ENCODE results near the gene CCDC183.

The CCDC183 gene

DNA sequence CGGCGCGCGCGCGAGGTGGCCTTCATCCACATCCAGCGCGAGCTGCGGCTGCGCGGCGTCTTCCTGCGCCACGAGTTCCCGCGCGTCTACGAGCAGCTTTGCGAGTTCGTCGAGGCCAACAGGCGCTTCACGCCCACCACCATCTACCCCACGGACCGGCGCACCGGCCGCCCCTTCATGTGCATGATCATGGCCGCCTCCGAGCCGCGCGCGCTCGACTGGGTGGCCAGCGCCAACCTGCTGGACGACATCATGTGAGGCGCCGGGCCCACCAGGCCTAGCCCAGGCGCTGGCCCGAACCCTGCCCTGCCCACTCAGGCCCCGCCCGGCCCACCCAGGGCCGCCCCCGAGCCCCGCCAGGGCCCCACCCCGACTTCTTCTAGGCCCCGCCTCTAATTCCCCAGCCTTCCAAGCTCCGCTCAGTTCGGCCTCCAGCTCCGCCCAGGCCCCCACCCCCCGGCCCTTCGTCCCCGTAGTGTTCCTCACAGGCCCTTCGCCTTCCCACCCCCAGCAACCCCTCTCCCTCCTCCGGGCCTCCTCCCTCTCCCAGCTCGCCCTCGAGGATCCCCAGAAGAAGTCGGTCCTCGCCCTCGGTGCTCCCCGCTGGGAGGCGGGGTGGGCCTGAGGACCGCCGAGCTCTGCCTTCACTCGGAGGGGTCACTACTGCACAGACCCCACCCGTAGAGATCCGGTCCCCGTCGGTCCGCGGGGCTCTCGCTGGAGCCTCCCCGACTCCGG lies 51.1 kb downstream of the CCDC183 start:
- TF ChIP-seq, protein P1, sequence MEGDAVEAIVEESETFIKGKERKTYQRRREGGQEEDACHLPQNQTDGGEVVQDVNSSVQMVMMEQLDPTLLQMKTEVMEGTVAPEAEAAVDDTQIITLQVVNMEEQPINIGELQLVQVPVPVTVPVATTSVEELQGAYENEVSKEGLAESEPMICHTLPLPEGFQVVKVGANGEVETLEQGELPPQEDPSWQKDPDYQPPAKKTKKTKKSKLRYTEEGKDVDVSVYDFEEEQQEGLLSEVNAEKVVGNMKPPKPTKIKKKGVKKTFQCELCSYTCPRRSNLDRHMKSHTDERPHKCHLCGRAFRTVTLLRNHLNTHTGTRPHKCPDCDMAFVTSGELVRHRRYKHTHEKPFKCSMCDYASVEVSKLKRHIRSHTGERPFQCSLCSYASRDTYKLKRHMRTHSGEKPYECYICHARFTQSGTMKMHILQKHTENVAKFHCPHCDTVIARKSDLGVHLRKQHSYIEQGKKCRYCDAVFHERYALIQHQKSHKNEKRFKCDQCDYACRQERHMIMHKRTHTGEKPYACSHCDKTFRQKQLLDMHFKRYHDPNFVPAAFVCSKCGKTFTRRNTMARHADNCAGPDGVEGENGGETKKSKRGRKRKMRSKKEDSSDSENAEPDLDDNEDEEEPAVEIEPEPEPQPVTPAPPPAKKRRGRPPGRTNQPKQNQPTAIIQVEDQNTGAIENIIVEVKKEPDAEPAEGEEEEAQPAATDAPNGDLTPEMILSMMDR (conservative IDR thresholded peaks at IDR 0.05; ENCODE audit: control insufficient read depth, insufficient read depth, low read depth, low read length): no peak
- DNase-seq (ENCODE audit: low read depth): peak; percentile 61

DNA sequence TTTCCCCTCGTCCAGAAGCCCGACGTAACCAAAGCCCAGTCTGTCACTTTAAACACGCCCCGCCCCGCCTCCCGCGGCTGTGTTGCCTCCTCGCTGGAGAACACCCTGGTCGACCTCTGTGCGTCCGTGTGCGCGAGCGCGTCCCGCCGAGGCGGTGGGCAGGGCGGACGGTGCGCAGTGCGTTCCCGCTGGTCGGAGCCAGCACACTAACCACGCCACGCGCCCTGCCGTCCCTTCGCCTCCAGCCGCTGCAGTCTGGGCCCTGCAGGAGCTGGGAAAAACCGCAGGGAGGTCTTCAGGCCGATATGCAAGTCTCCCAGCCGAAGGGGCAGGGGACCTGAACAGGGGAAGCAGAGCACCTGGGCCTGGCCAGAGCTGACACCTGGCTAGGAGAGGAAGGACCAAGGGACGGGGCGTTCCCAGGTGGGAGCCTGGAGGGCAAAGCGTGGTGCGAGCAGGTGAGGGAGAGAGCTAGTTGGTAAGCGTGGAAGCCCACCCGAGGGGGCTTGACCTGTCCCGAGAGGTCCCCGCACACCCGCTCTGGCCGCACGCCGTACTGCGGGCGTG lies 51.8 kb downstream of the CCDC183 start:
- peak; percentile 78 for DNase-seq (ENCODE audit: low read depth)
- H3K4me3 ChIP-seq (ENCODE audit: control insufficient read depth, low read depth, low read length): peak overlapping the region; percentile 81
- TF ChIP-seq, protein P1 (conservative IDR thresholded peaks at IDR 0.05; ENCODE audit: control insufficient read depth, insufficient read depth, low read depth, low read length): no peak

More for the DNA sequence above, 51.1 kb downstream of the CCDC183 start:
- peak overlapping the region; percentile 81 for H3K4me3 ChIP-seq (ENCODE audit: control insufficient read depth, low read depth, low read length)

DNA sequence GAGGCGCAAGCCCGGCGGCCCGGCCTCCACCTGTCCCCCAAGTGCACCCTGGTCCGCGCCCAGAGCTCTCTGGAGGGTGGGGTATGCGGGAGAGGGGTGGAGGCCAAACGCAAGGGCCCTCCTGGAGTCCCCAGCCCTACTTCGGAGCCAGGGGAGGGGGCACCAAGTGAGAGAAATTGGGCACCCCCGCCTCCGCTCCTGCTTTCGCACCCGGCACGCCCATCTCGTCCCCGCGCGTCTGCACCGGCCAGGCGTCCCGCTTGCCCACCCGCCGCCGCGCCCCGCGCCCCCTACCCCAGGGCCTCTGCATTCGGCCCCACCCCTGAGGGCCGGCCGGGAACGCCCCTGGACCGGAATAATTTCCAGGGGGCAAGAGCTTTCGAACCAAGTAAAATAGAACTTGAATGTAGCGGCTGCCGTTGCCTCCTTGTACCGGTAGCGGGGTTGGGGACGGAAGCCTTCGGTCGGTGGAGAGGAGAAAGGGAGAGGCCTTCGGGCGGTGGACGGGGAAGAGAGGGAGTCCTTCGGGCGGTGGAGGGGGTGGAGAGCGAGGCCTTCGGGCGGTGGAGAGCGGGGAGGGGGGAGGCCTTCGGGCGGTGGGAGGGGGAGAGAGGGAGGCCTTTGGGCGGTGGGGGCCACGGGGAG lies 52.4 kb downstream of the CCDC183 start:
- TF ChIP-seq, protein P1 (conservative IDR thresholded peaks at IDR 0.05; ENCODE audit: control insufficient read depth, insufficient read depth, low read depth, low read length): no peak
- DNase-seq (ENCODE audit: low read depth): peak; percentile 19
- peak overlapping the region; percentile 81 for H3K4me3 ChIP-seq (ENCODE audit: control insufficient read depth, low read depth, low read length)

DNA sequence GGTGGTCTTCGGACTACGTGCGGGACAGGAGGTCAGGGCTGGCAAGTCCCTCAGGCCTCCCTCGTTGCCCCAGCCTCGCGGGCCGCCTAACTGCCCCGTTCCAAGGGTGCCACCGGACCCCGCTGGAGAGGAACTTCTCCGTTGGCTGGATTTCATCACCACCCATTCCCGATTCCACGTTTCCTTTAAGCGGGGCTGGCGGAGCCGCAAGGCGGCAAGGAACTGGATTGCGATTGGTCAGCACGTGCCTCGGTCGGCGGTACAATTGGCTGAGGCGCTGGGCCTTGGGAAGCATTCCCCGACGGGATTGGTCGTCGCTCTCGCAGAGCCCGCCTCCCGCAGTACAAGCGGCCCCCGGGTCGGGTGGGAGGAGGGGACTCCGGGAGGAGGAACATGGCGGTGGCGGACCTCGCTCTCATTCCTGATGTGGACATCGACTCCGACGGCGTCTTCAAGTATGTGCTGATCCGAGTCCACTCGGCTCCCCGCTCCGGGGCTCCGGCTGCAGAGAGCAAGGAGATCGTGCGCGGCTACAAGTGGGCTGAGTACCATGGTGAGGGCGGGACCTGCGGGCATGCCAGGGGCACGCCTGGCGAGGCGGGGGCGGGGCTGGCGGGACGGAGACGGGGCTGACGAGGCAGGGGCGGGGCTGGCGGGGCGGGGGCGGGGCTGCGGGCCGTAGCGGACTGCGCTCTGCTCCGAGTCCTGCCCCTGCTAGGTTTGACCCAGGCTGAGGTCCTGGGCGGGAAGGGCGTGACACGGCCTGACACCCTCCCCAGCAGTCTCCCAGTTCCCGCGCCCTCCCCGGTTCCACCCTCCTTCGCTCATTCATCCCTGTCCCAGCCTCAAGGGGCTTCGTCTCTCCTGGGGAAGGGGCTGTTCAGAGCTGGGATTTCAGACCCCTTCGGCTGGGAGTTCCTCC lies 53.2 kb downstream of the CCDC183 start, which contains the start of gene PHPT1:
PHPT1 (plus strand) TSS at position 372 of the 922 bp plus-strand sequence; CDS start at position 394, 22 bp downstream.
- TF ChIP-seq, protein P1 (conservative IDR thresholded peaks at IDR 0.05; ENCODE audit: control insufficient read depth, insufficient read depth, low read depth, low read length): no peak
- DNase-seq (ENCODE audit: low read depth): peak; percentile 99
- peak within 1 kb of the TSS; percentile 81 for H3K4me3 ChIP-seq (ENCODE audit: control insufficient read depth, low read depth, low read length)

DNA sequence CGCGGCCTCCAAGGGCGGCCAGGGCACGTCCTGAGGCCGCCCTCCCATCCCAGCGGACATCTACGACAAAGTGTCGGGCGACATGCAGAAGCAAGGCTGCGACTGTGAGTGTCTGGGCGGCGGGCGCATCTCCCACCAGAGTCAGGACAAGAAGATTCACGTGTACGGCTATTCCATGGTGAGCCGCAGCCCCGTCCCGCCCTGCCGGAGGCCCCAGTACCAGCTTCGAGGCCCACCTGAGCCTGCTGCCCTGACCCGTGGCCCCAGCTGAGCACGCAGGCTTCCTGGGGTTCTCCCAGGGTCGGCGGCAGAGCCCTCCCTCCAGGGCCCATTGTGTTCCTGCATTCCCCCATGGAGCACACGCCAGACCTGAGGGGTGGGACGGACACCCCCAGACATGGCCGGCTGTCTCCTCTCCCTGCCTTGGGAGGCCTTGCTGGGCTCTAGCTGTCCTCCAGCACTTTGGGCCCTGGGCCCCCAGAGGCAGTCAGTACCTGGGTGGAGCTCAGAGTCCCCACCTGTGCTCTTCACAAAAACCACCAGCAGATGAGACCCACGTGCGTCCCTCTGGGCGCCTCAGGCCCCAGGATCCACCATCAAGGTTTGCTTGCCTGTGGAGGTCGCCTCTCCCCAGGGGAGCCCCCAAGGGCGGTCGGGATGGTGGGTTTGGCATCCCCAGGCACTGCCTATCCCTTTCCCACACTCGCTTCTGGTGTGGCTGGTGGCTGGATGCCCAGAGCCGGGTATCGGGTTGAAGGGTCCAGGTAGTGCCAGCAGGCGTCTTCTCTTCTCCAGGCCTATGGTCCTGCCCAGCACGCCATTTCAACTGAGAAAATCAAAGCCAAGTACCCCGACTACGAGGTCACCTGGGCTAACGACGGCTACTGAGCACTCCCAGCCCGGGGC lies 54.1 kb downstream of the CCDC183 start:
- TF ChIP-seq, protein P1 (conservative IDR thresholded peaks at IDR 0.05; ENCODE audit: control insufficient read depth, insufficient read depth, low read depth, low read length): no peak
- peak overlapping the region; percentile 81 for H3K4me3 ChIP-seq (ENCODE audit: control insufficient read depth, low read depth, low read length)
- no peak for DNase-seq (ENCODE audit: low read depth)
